Nephron (organoid): Measurements from ENCODE around the gene LIN28A.

Source experiments
- H3K27ac Mint-ChIP-seq, 3 experiments: 2 replicates each; pipeline ENCODE4 v1.8.0; 2020; ENCODE audit warnings: mixed read lengths in 3 of 3, mild to moderate bottlenecking in 2 of 3, moderate library complexity in 1 of 3
- H3K27me3 Mint-ChIP-seq: 2 replicates; pipeline ENCODE4 v1.8.0; 2021; ENCODE audit warnings: low read depth, mild to moderate bottlenecking, moderate library complexity, mixed read lengths
- H3K36me3 Mint-ChIP-seq: 2 replicates; pipeline ENCODE4 v1.8.0; 2020; ENCODE audit warnings: low read depth, mixed read lengths
- H3K4me1 Mint-ChIP-seq: 2 replicates; pipeline ENCODE4 v1.8.0; 2020; ENCODE audit warnings: mixed read lengths
- H3K4me3 Mint-ChIP-seq, 3 experiments: 2 replicates each; pipeline ENCODE4 v1.8.0; 2020; ENCODE audit warnings: mild to moderate bottlenecking in 3 of 3, mixed read lengths in 3 of 3, moderate library complexity in 2 of 3
- H3K9me3 Mint-ChIP-seq: 2 replicates; pipeline ENCODE4 v1.8.0; 2020; ENCODE audit warnings: mixed read lengths
- TF ChIP-seq, protein P1 (sequence below), 3 experiments: fragments of 200-600 bp; sonication (generic); IDR thresholded peaks; one replicate each; pipeline ENCODE4 v1.5.0; 2021; ENCODE audit warnings: antibody characterized with exemption in 3 of 3; ENCODE audit not compliant: unreplicated experiment in 3 of 3

Gene LIN28A

DNA sequence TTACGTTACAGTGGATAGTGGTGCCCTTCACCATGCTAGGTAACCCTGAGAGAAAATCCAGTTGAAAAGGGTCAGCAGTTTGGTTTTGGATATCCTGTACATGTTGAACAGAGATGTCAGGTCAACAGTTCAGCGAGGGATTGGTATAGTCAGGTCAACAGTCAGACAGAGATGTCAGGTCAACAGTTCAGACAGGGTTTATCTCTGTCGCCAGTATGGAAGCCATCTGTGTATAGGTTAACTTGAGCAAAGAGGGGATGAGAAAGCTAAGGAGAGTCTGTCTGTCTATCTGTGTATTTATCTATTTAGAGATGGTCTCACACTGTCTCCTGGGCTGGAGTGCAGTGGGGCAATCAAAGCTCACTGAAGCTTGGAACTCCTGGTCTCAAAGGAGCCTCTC is 39.3 kb downstream of the LIN28A start:
- H3K36me3 Mint-ChIP-seq: peaks cover 57% of the 10 kb centered on the region
- H3K4me1 Mint-ChIP-seq: no peaks in the 10 kb centered on the region
- TF ChIP-seq, protein P1, sequence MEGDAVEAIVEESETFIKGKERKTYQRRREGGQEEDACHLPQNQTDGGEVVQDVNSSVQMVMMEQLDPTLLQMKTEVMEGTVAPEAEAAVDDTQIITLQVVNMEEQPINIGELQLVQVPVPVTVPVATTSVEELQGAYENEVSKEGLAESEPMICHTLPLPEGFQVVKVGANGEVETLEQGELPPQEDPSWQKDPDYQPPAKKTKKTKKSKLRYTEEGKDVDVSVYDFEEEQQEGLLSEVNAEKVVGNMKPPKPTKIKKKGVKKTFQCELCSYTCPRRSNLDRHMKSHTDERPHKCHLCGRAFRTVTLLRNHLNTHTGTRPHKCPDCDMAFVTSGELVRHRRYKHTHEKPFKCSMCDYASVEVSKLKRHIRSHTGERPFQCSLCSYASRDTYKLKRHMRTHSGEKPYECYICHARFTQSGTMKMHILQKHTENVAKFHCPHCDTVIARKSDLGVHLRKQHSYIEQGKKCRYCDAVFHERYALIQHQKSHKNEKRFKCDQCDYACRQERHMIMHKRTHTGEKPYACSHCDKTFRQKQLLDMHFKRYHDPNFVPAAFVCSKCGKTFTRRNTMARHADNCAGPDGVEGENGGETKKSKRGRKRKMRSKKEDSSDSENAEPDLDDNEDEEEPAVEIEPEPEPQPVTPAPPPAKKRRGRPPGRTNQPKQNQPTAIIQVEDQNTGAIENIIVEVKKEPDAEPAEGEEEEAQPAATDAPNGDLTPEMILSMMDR (IDR thresholded peaks at IDR 0.05; ENCODE audit: unreplicated experiment in 3 of 3): no peak
- no peaks in the 10 kb centered on the region for H3K27me3 Mint-ChIP-seq
- H3K4me3 Mint-ChIP-seq: no peak overlapping the region
- no peaks in the 10 kb centered on the region for H3K9me3 Mint-ChIP-seq
- H3K27ac Mint-ChIP-seq: no peak overlapping the region

DNA sequence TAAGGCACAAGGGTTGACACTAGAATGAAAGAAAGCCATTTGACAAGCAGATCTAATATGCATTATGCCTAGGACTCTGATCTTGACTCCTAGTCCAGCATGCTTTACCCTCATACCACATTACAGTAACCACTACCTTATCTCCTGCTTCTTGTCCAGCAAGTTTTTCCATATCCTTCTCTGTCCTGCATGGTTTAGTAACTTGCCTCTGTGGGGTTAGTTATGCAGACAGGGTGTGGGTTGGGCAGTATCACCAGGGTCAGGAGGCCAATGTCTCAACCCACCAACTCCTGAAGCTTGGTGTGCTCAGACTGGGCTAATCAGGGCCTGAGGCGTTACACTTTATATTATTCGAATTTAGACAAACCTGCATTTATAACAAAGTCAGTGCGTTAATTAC is 40.3 kb downstream of the LIN28A start:
- Mint-ChIP-seq H3K4me3 (no peak overlapping the region), H3K9me3 (no peaks in the 10 kb centered on the region), H3K4me1 (no peaks in the 10 kb centered on the region), H3K27ac (no peak overlapping the region), H3K27me3 (no peaks in the 10 kb centered on the region), H3K36me3 (peaks cover 61% of the 10 kb centered on the region)
- TF ChIP-seq, protein P1 (IDR thresholded peaks at IDR 0.05; ENCODE audit: unreplicated experiment in 3 of 3): no peak

DNA sequence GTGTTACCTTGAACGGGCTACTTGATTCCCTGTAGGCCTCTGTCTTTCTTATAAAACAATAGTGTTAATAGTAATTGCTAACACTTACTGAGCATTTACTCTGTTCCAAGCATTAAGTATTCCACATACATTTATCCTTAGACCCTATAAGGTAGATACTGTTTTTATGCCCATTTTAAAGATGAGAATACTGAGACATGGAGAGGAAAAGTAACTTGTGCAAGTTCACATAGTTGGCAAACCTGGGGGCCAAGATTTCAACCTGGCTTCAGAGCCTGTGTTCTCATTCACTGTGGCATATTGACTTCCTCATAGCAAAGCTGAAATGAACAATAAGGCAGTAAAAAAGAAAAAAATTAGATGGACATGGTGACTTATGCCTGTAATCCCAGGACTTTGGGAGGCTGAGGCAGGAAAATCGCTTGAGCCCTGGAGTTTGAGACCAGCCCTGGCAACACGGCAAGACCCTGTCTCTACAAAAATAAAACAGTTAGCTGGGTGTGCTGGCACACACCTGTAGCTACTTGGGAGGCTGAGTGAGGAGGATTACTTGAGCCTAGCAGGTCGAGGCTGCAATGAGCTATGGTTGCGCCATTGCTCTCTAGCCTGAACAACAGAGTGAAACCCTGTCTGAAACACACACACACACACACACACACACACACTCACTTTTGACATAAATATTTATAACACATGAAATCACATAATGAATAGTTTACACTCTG is 42.0 kb downstream of the LIN28A start:
- no peak overlapping the region for H3K27ac Mint-ChIP-seq
- no peaks in the 10 kb centered on the region for H3K4me1 Mint-ChIP-seq
- peaks cover 54% of the 10 kb centered on the region for H3K36me3 Mint-ChIP-seq
- TF ChIP-seq, protein P1 (IDR thresholded peaks at IDR 0.05; ENCODE audit: unreplicated experiment in 3 of 3): no peak
- no peak overlapping the region for H3K4me3 Mint-ChIP-seq
- no peaks in the 10 kb centered on the region for H3K9me3 Mint-ChIP-seq
- no peaks in the 10 kb centered on the region for H3K27me3 Mint-ChIP-seq

DNA sequence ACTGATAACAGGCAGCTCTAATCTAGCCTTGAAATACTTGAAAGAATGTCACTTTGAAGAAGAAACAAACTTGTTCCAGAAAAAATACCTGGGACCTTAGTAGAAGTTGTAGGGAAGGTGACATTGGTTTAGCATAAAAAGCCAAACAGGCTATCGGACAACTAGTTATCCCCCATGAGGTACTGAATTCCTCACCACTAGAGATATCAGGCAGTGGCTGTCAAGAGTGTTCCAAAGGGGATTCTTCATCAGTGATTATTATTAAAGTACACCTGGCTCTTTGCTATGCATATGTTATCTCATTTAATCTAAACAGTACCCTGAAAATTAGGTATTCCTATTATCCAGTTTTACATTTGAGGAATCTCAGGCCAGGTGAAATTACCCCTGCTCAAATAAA is 48.5 kb downstream of the LIN28A start:
- Mint-ChIP-seq H3K9me3 (no peaks in the 10 kb centered on the region), H3K36me3 (peaks cover 52% of the 10 kb centered on the region), H3K27ac (no peak overlapping the region)

DNA sequence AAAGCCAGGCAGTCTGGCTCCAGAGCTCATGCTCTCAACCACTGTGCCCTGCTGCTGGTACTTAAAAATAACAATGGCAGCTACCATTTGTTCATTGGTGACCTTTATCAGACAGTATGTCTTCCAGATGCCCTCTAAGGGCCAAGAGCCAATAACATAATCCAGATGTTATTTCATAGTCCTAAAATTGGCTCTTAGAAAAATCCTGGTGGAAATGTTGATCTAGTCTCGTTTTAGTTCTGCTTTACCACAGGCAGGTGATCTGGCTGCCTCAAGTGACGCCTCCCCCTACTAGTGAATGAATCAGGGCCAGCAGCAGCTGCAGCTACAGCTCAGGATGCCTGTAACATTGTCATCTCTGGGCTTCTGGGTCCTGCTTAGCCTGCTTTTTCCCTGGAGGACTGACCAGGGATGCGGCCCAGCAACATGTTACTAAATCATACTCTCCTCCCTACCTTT is 49.0 kb downstream of the LIN28A start:
- no peaks in the 10 kb centered on the region for H3K9me3 Mint-ChIP-seq
- H3K27ac Mint-ChIP-seq: no peak overlapping the region
- H3K4me1 Mint-ChIP-seq: no peaks in the 10 kb centered on the region
- no peaks in the 10 kb centered on the region for H3K27me3 Mint-ChIP-seq
- no peak overlapping the region for H3K4me3 Mint-ChIP-seq
- TF ChIP-seq, protein P1 (IDR thresholded peaks at IDR 0.05; ENCODE audit: unreplicated experiment in 3 of 3): no peak
- peaks cover 54% of the 10 kb centered on the region for H3K36me3 Mint-ChIP-seq

More for the DNA sequence above, 48.5 kb downstream of the LIN28A start:
- Mint-ChIP-seq H3K4me1 (no peaks in the 10 kb centered on the region), H3K4me3 (no peak overlapping the region), H3K27me3 (no peaks in the 10 kb centered on the region)
- TF ChIP-seq, protein P1 (IDR thresholded peaks at IDR 0.05; ENCODE audit: unreplicated experiment in 3 of 3): no peak

DNA sequence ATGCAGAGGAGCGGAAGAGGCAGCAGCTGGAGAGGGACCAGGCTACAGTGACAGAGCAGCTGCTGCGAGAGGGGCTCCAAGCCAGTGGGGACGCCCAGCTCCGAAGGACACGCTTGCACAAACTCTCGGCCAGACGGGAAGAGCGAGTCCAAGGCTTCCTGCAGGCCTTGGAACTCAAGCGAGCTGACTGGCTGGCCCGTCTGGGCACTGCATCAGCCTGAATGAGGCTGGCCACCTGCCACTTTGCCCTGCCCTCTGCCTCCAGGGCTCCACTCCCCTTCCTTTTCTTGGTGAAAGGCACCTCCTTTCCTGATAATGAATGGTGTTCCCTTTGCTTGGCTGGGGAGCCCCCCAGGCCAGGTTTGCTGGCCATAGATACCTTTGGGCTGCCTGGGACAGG is 58.3 kb downstream of the LIN28A start:
- Mint-ChIP-seq H3K36me3 (peaks cover 50% of the 10 kb centered on the region), H3K9me3 (no peaks in the 10 kb centered on the region)

More for the DNA sequence above, 58.3 kb downstream of the LIN28A start:
- Mint-ChIP-seq H3K27ac (peak overlapping the region in 1 of 3 experiments; percentile 11), H3K27me3 (no peaks in the 10 kb centered on the region), H3K4me1 (peaks cover 48% of the 10 kb centered on the region), H3K4me3 (peak overlapping the region in 2 of 3 experiments; percentile 14 to 45)
- TF ChIP-seq, protein P1 (IDR thresholded peaks at IDR 0.05; ENCODE audit: unreplicated experiment in 3 of 3): no peak
